ENCODE data around the gene C10orf105. TPM values are rescaled to one million over a fixed set of nuclear protein-coding genes. Genes with fewer than 3 reads are reported as not detected.

C10orf105 gene
- total and polyA plus RNA-seq, 2 of the 13 experiments (the other 11 are each of a cell fraction or from before 2014, with no cell fraction given), result not detected

- Histone ChIP-seq H3K9ac (ENCODE audit: insufficient read depth, low read depth, low read length) (no peak overlapping the region), H4K20me1 (ENCODE audit: insufficient read depth, low read length) (no peaks in the 10 kb centered on the region), H3K27me3 (ENCODE audit: control insufficient read depth in 1 of 2, insufficient read depth in 2 of 2, low read length in 2 of 2) (peaks cover 9 to 50% of the 10 kb centered on the region in 2 experiments; a peak in 4 of 5 replicates), H3K9me3 (ENCODE audit: low read length) (no peaks in the 10 kb centered on the region), H3K4me1 (ENCODE audit: insufficient read depth, low read length) (0 out of 2 replicates have a peak, but pooled peaks cover 9% of the 10 kb centered on the region), H3K27ac (ENCODE audit: extremely low read length, insufficient read depth, low read length) (no peak overlapping the region), H3K4me3 (replicated peaks in 1 of 3; ENCODE audit: insufficient read depth in 1 of 3, low read depth in 2 of 3, low read length in 3 of 3) (no peak overlapping the region), H3K79me2 (ENCODE audit: insufficient read depth, low read length) (no peaks in the 10 kb centered on the region), H3K4me2 (ENCODE audit: low read depth, low read length) (no peak overlapping the region), H2AFZ (ENCODE audit: low read length) (no peak overlapping the region), H3K36me3 (replicated peaks in 1 of 2; ENCODE audit: control insufficient read depth in 1 of 2, insufficient read depth in 2 of 2, low read length in 2 of 2) (no peaks in the 10 kb centered on the region)
- in situ Hi-C loops (cut with HindIII; ENCODE audit: extremely low pct_ligation_motif_present, low pct_unique_long_range_greater_than_20kb), result no loop called here
- no peak for TF ChIP-seq CBX1 (IDR thresholded peaks at IDR 0.05; ENCODE audit: low read depth)
- no peak for TF ChIP-seq ZNF792 (CRISPR knock-in tag; IDR thresholded peaks at IDR 0.05)
- TF ChIP-seq ZNF713 (CRISPR knock-in tag; IDR thresholded peaks at IDR 0.05), result no peak
- no peak for TF ChIP-seq PHF21A (CRISPR knock-in tag; IDR thresholded peaks at IDR 0.05)
- no peak for TF ChIP-seq ZBTB7A (CRISPR knock-in tag; IDR thresholded peaks at IDR 0.05)
- TF ChIP-seq FLYWCH1 (CRISPR knock-in tag; IDR thresholded peaks at IDR 0.05), result no peak
- intact Hi-C loops (cut with micrococcal nuclease; ENCODE audit: unreplicated experiment), result no loop called here
- no peak for DNase-seq (ENCODE audit: low spot score)
- CTCF ChIA-PET (ENCODE audit: low intra/inter-chr PET ratio, low total read pairs), result no interaction called here
- no peak for FAIRE-seq
- POLR2A ChIA-PET, result no interaction called here
- 59% methylated on average over 8 of the region's 16 CpGs for WGBS (ENCODE audit: low lambda C conversion rate)
- ATAC-seq, result no peak
- BruUV-seq (replicated peaks), result no TSS peak
Measured at GRCh38 chr10:71735709-71736569, 16.4 kb upstream of the C10orf105 start.

- peaks cover 9 to 58% of the 10 kb centered on the region in 2 experiments; a peak in 4 of 5 replicates for H3K27me3 ChIP-seq (ENCODE audit: control insufficient read depth in 1 of 2, insufficient read depth in 2 of 2, low read length in 2 of 2)
- DNase-seq (ENCODE audit: low spot score) (no peak), ATAC-seq (no peak), FAIRE-seq (no peak)
- 0 out of 2 replicates have a peak, but pooled peaks cover 1% of the 10 kb centered on the region for H3K4me1 ChIP-seq (ENCODE audit: insufficient read depth, low read length)
- WGBS (ENCODE audit: low lambda C conversion rate), result 0% methylated on average over 2 of the region's 5 CpGs
- H4K20me1 ChIP-seq (ENCODE audit: insufficient read depth, low read length), result no peaks in the 10 kb centered on the region
- H3K36me3 ChIP-seq (replicated peaks in 1 of 2; ENCODE audit: control insufficient read depth in 1 of 2, insufficient read depth in 2 of 2, low read length in 2 of 2), result no peaks in the 10 kb centered on the region
- no peaks in the 10 kb centered on the region for H3K9me3 ChIP-seq (ENCODE audit: low read length)
- no peak overlapping the region for H3K27ac ChIP-seq (ENCODE audit: extremely low read length, insufficient read depth, low read length)
- no peak overlapping the region for H3K4me3 ChIP-seq (replicated peaks in 1 of 3; ENCODE audit: insufficient read depth in 1 of 3, low read depth in 2 of 3, low read length in 3 of 3)
- H3K9ac ChIP-seq (ENCODE audit: insufficient read depth, low read depth, low read length), result no peak overlapping the region
- ChIA-PET POLR2A (no interaction called here), CTCF (ENCODE audit: low intra/inter-chr PET ratio, low total read pairs) (no interaction called here)
- no peaks in the 10 kb centered on the region for H3K79me2 ChIP-seq (ENCODE audit: insufficient read depth, low read length)
- no peak overlapping the region for H3K4me2 ChIP-seq (ENCODE audit: low read depth, low read length)
- in situ Hi-C loops (cut with HindIII; ENCODE audit: extremely low pct_ligation_motif_present, low pct_unique_long_range_greater_than_20kb), result no loop called here
- no peak overlapping the region for H2AFZ ChIP-seq (ENCODE audit: low read length)
- intact Hi-C loops (cut with micrococcal nuclease; ENCODE audit: unreplicated experiment), result no loop called here
- no TSS peak for BruUV-seq (replicated peaks)
- TF ChIP-seq BCL6 (CRISPR knock-in tag; IDR thresholded peaks at IDR 0.05) (no peak), ZFP37 (CRISPR knock-in tag; IDR thresholded peaks at IDR 0.05; ENCODE audit: borderline replicate concordance) (no peak), SMAD3 (CRISPR knock-in tag; IDR thresholded peaks at IDR 0.05) (no peak), ZNF468 (CRISPR knock-in tag; IDR thresholded peaks at IDR 0.05) (no peak)
- TF ChIP-seq, protein P1, sequence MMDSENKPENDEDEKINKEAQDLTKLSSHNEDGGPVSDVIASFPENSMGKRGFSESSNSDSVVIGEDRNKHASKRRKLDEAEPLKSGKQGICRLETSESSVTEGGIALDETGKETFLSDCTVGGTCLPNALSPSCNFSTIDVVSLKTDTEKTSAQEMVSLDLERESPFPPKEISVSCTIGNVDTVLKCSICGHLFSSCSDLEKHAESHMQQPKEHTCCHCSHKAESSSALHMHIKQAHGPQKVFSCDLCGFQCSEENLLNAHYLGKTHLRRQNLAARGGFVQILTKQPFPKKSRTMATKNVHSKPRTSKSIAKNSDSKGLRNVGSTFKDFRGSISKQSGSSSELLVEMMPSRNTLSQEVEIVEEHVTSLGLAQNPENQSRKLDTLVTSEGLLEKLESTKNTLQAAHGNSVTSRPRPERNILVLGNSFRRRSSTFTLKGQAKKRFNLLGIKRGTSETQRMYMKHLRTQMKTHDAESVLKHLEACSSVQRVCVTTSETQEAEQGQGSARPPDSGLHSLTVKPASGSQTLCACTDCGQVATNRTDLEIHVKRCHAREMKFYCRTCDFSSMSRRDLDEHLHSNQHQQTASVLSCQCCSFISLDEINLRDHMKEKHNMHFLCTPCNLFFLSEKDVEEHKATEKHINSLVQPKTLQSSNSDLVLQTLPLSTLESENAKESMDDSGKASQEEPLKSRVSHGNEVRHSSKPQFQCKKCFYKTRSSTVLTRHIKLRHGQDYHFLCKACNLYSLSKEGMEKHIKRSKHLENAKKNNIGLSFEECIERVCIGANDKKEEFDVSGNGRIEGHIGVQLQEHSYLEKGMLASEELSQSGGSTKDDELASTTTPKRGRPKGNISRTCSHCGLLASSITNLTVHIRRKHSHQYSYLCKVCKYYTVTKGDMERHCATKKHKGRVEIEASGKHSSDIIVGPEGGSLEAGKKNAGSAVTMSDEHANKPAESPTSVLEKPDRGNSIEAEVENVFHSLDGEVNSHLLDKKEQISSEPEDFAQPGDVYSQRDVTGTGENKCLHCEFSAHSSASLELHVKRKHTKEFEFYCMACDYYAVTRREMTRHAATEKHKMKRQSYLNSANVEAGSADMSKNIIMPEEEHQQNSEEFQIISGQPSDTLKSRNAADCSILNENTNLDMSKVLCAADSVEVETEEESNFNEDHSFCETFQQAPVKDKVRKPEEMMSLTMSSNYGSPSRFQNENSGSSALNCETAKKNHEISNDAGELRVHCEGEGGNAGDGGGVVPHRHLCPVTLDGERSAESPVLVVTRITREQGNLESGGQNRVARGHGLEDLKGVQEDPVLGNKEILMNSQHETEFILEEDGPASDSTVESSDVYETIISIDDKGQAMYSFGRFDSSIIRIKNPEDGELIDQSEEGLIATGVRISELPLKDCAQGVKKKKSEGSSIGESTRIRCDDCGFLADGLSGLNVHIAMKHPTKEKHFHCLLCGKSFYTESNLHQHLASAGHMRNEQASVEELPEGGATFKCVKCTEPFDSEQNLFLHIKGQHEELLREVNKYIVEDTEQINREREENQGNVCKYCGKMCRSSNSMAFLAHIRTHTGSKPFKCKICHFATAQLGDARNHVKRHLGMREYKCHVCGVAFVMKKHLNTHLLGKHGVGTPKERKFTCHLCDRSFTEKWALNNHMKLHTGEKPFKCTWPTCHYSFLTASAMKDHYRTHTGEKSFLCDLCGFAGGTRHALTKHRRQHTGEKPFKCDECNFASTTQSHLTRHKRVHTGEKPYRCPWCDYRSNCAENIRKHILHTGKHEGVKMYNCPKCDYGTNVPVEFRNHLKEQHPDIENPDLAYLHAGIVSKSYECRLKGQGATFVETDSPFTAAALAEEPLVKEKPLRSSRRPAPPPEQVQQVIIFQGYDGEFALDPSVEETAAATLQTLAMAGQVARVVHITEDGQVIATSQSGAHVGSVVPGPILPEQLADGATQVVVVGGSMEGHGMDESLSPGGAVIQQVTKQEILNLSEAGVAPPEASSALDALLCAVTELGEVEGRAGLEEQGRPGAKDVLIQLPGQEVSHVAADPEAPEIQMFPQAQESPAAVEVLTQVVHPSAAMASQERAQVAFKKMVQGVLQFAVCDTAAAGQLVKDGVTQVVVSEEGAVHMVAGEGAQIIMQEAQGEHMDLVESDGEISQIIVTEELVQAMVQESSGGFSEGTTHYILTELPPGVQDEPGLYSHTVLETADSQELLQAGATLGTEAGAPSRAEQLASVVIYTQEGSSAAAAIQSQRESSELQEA (CRISPR knock-in tag; IDR thresholded peaks at IDR 0.05; ENCODE audit: not compliant biosample characterization), result no peak
Measured at GRCh38 chr10:71734797-71735196, 15.2 kb upstream of the C10orf105 start.
